GM21528 (cell line): Measurements from ENCODE around the gene NEURL3.
"Not testable (repeated sequence)": the region's sequence is repeated elsewhere in the genome, so short reads cannot be mapped to it uniquely, and the experiment has no call there.

Experiments
- ATAC-seq: cut with Tn5 transposase; IDR thresholded peaks from one replicate; pipeline ENCODE4 v1.9.1; 2021; ENCODE audit warnings: mild to moderate bottlenecking, moderate library complexity; ENCODE audit not compliant: unreplicated experiment, low FRiP score

The NEURL3 gene

DNA sequence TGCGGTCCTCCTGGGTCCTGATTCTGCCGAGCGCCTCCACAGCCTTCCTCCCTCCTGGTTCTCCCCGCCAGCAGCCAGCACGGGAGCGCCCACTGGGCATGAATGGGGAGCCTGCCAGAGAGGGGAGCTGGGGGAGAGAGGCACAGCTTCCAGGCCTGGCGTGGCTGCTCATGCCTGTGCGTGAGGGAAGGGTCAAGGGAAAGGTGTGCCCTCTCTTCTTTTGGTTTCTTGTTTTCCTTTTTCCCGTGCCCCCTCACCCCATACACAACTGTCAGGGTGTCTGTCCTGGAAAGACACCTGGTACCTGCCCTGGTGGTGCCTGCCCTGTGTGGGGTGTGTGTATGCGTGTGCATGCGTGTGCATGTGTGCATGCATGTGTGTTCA, 4.7 kb upstream of the NEURL3 start:
- no peak for ATAC-seq

- no peak for ATAC-seq
These were observed 4.1 kb upstream of the NEURL3 start for GRCh38 chr2:96509114-96509846.

DNA sequence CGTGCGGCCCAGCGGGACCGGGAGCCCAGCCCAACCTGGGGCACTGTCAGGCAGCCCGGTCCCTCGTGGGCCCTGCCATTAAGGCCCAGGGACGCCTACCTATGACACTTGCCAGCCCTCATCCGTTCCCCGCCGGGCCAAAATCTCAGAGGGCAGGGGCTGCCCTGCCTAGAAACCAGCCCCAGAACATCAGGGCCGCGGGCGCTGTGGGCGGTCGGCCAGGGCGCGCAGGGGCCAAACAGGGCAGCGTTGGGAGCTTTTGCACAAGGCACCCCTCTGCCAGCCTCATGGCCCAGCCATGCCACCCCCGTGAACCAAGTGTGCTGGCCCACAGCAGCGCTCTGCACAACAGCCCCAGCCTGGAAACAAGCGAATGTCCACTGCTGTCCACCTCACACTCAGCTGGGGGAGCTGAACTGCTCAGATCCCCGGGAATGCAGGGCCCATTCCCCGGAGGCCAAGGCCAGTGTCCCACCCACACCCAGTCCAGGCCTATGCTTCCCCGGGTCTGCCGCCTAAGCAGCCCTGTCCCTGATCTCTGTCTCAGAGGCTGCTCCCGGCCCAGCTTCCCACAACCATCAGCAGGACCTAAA, 3.5 kb upstream of the NEURL3 start:
- no peak for ATAC-seq

DNA sequence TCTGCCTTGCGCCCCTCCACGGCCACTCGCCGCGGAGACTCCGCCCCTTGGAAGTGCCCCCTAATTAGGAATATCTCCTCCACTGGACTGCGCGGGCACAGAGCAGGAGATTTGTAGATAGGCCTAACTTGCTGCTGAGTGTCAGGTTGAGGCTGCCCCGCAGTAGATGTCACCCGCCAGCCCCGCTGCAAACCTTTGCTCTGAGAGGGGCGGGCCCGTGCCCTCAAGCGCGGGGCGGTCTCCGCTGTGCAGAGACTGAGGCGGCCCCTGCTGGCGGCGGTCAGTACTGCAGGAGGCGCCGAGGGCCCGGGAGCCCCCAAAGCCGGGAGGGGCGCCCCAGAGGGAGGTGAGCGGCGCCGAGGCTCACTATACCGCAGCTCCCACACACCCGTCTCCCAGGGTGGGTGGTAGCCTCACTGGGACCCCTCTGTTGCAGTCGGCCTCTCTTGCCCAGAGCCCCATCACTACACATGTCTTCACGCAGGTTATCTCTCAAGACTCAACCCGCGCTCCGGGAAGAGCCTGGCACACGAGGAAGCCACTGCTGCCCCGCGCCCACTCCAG, 2.9 kb upstream of the NEURL3 start:
- ATAC-seq: no peak

- ATAC-seq: no peak
These were observed 1.7 kb upstream of the NEURL3 start for GRCh38 chr2:96506907-96507240.

- ATAC-seq: no peak
These were observed 1.1 kb upstream of the NEURL3 start for GRCh38 chr2:96506016-96506906.

DNA sequence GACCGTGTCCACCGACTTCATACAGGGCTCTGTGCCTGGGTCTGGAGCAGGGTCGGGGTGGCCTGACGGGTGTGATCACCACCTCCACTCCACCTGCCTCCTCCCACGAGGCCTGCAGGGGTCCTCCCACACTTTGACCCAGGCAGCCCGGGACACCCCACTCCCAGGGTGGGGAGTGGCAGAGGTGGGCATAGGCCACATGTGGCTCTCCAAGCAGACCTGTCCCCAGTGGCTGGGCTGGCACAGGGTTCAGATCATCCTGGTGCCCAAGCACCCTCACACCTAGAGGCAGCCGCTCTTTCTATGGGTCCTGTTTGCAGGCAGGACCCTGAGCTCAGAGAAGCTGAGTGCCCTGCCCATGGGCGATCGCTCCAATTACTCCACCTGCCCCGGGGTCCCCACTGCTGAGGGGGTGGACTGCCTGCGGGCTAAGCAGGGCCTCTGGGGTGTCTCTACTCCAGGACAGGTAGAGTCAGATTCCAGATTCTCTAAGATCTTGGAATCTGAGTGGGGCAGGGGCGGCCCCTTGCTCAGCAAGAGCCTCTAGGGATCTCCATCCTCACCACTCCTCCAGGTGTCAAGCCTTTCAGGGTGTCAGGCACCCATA, 1.4 kb downstream of the NEURL3 start:
- no peak for ATAC-seq

GRCh38 chr2:96502891-96503636, 2.1 kb downstream of the NEURL3 start:
- no peak for ATAC-seq

DNA sequence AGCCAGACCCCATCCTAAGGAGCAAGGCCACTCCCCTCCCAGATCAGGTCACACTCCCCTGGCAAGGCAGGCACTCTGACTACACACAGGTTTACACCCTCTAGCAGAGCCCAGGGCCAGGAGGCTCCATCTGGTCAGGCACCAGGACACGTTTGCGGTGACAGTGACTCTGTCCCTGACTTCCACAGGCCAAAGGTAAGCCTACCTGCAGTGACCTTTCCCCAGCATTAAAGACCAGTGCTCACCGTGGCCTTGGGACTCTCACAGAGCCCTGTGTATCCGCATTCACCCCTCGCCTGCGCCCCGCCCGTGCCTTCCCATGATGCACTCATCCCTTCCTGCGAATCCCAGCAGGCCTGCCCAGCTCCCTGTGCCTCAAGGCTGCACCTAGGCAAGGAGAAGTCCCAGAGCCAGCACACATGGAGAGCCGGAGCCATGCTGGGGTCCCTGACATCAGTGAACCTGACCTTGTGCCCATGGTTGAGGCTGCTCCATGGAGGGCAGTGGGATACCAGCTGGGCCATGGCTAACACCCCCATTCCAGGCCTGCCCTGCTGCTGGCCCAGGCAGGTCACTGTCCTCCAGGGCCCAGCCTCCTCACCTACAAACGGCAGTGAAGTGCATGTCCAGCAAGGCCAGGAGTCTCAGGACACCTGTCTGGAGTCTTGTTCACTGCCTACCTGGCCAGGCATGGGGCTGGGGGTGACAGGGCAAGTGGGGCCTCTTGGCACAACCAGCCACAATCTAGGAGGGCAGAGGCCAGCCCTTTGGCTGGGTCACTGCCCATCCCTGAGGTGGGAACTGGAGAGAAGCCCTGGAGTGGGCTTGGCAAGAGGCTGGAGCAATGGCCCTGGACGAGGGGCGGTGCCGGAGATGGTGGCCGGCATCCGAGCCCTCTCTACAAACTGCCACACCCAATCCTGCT, 3.0 kb downstream of the NEURL3 start:
- ATAC-seq: no peak

DNA sequence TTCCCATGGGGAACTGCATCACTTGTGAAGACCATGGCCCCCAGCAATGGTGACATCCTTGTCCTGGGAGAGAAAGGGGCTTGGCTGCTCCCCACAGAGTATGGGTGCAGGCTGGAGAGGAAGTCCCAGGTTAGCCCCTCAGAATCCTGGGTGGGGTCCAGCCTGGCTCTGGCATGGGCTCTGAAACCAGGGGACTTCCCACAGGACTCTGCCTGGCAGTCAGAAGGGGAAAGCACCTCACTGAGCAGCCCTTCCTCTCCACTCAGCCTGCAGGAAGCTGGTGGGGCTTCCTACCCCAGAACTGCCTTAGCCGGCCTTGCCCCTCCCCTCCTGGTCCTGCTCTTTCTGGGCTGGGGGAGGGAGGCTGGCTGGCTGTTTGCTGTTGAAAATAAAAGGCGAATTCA, 3.7 kb downstream of the NEURL3 start:
- no peak for ATAC-seq

- ATAC-seq: no peak
These were observed 4.6 kb downstream of the NEURL3 start for GRCh38 chr2:96500385-96501066.

- ATAC-seq: no peak
These were observed 5.8 kb downstream of the NEURL3 start for GRCh38 chr2:96499061-96499960.

DNA sequence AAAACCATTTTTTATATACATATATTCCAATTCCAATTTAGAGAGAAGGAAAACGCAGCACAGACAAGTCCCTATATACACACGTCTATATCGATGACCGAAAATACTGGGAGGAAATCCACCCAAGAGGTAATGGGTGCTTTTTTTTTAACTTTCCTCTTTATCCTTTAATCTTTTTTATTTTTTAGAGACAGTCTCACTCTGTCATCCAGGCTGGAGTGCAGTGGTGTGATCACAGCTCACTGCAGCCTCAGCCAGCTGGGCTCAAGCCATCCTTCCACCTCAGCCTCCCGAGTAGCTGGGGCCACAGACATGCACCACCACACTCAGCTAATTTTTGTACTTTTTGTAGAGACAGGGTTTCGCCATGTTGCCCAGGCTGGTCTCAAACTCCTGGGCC, 6.5 kb downstream of the NEURL3 start:
- ATAC-seq: not testable (repeated sequence)

DNA sequence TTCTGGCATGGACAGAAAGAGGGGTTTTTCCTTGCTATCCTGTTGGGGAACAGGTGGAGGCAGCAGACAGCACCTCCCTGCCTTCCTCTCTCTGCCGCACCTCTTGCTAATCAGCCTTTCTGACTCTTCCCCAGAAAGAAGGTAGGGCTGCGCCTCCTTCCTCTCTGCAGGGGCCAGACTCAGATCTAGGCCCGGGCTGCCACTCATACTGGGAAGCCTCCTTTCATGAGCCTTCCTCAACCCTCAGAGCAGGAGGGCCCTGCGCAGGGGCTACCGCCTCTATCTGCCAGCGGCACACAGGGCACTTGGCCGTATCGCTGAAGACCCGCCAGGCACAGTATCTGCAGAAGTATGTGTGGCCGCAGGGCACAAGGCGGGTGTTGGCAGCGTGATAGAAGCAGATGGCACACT, 7.1 kb downstream of the NEURL3 start:
- ATAC-seq: no peak

- ATAC-seq: no peak
These were observed 9.1 kb downstream of the NEURL3 start for GRCh38 chr2:96495982-96496629.

GRCh38 chr2:96494188-96494587, 11.0 kb downstream of the NEURL3 start:
- no peak for ATAC-seq

- no peak for ATAC-seq
These were observed 12.1 kb downstream of the NEURL3 start for GRCh38 chr2:96493072-96493471.
